Midbrain (tissue), 1 donor: ENCODE results near the gene SMNDC1.
"Not testable (repeated sequence)": the region's sequence is repeated elsewhere in the genome, so short reads cannot be mapped to it uniquely, and the experiment has no call there.

Source experiments
- DNase-seq: peaks from one replicate; lab custom pipeline; 2025; lab: John Stamatoyannopoulos, UW

The SMNDC1 gene

DNA sequence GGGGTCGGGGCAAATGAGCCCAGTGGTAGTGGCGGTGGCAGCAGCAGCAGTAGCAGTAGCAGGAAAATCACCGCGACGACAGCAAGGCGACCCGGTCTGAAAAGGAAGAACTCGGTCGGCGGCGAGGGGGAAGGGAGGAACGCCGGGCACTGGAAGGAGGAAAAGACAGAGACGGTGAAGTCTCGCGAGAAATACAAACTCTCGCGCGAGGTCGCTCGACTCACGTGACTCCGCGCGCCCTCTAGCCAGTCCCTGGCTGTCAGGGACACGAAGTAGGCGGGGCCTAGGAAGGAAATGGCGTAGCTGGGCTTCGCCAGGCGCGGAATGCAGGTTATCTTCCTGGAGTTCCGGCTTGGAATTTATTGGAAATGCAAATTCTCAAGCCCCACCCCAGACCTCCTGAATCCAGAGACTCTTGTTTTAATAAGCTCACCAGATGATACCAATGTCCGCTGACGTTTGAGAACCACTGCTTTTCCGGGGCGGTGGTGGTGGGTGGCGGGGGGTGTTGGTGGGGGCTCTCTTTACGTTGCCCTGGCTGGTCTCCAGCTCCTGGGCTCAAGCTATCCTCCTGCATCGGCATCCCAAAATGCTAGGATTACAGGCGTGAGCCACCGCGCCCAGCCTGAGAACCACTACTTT, at the start of gene SMNDC1:
Gene SMNDC1 (minus strand): TSS at position 141 of the 642 bp plus-strand sequence. CDS start 1,333 bp downstream, outside the sequence.
- peak; percentile 98 for DNase-seq

DNA sequence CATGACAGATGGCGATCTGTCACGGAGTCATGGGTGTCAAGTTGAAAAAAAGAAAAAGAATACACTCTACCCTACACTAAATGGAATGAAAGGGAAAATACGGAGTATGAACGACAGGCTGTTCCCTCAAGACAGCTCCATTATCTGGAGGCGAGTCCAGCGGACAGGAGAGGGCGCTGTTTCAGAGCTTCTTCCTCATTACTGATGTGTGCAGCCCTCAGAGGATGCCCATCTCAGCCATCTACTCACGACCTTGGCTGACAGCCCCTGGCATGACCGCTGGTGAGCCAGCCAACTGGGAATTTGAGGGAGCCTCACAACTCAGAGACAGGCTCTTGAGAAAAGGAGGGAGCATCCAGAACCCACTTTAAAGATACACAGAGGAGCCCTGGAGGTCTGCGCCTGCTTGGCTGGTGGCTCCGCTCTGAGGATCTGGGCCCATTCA, 49.6 kb upstream of the SMNDC1 start:
- DNase-seq = peak; percentile 77

DNA sequence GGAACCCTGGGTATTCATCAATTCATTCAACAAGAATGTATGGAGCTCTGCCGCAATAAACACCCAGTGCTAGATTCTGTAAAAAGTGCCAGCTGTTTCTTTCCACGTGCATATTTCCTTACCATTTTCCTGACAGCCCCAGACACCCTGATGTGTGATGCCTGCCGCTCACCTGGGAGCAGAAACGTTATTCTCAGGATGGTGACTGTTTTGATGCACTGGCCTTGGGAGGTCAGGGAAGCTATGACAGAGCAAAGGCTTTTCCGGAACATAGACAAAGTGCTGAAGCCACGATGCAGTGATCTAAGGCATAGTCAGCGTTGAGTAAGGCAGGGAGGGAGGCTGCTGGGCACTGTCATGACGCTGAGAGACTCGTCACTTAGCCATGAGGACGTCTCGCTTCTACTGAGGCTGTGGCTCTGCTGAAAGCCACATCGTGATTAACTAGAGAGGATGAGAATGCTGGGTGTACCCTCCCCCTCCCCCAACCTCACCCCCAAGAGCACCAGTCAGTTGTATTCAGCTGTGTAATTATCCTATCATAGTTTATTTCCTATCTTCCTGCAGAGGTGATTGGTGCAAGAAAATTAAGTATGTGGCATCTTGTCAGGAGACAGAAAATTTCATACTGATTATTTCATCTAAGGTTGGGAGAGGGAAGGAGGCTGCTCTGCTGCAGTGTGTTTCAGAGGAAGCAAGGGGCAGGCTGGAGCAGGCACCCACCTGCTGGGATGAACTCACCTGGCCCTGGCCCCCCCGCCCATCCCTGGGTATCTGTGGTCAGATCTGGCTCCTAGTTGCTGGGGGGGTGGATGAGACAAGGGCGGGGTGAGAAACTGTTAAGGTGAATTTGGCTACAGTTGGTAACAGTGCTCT, 48.8 kb upstream of the SMNDC1 start:
- DNase-seq = no peak

DNA sequence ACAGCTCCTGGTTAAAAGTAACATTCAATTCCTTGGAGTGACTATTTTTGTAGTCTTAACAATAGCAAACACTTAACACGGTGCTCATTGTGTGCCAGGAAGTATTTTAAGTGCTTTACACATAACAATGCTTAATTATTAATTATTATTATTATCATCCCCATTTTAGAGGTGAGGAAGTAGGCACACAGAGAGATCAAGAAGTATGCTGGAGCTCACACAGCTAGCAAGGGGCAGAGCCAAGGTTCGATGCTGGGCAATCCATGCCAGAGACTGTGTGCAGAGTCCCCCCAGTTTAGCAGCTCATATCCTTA, 48.2 kb upstream of the SMNDC1 start:
- no peak for DNase-seq

DNA sequence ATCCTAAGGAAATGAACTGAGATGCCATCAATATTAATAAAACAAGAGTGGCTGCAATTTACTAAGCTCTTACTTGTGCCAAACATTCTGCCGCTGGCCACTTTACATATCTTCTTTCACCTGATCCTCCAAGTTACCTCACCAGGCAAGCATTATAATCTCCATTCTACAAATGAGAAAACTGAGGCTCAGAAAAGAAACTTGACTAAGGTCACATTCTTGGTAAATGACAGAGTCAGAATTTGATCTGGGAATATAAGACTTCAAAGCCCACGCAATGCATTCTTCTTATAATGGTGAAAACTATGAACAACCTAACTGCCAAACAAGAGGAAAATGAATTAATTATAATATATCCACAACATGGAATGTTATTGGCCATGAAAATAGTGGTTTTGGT, 46.1 kb upstream of the SMNDC1 start:
- DNase-seq = no peak

DNA sequence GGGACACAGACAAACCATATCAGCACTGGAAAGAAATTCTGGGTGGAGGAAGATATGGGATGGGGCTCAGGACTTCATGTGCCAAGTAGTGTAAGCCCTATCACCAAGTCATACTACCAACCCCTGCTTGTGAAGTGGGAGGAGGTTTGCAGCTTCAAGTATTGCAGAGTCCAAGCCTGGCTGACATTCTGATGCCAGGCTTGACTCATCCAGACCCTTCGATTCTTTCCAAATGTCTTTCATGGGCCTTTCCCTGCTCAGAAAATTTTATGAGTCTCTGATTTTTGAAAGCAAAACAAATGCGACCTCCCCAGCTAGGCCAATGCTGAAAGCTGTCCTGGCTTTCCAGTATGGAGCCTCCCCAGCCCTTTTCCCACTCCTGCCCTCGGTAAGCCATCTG, 45.1 kb upstream of the SMNDC1 start:
- no peak for DNase-seq

DNA sequence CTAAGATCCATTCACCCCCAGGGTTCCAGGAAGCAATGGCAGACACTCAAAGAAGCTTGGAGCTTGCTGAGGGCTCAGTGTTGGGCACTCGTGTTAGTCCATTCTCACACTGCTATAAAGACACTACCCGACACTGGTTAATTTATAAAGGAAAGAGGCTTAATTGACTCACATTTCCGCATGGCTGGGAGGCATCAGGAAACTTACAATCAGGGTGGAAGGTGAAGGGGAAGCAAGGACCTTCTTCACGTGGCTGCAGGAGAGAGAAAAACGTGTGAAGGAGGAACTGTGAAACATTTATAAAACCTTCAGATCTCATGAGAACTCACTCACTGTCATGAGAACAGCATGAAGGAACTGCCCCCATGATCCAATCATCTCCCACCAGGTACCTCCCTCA, 44.7 kb upstream of the SMNDC1 start:
- no peak for DNase-seq

DNA sequence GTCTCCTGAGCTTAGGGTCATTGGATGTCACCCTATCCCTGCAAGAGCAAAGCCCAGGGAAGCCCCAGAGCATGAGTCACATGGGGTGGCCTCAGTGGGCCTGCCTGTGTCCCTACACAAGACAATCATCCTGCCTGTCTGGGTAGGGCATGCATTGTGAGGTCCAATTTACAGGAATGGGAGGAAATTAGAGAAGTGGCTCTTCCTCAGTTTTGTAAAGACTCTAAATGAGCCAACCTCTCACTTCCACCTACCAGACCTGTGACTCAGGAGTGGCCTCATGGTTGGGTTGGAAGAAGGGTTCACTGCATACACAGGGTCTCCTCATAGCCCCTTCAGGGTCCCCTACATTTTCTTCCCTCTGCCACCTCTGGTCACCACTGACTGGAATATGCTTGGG, 43.6 kb upstream of the SMNDC1 start:
- DNase-seq = no peak

DNA sequence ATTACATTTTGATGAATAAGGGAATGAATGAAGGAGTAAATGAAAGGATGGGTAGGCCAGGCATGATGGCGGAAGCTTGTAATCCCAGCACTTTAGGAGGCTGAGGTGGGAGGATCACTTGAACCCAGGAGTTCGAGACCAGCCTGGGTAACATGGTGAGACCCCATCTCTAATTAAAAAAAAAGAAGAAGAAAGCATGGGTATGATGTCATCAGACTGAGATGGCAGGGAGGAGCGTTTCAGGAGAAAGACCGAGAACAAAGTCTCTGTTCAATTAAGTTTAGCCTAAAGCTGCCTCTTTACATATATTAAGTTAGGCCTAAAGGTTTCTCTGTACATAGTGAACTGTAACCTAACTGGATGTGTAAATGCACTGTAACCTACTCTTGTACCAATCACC, 42.2 kb upstream of the SMNDC1 start:
- DNase-seq = no peak

DNA sequence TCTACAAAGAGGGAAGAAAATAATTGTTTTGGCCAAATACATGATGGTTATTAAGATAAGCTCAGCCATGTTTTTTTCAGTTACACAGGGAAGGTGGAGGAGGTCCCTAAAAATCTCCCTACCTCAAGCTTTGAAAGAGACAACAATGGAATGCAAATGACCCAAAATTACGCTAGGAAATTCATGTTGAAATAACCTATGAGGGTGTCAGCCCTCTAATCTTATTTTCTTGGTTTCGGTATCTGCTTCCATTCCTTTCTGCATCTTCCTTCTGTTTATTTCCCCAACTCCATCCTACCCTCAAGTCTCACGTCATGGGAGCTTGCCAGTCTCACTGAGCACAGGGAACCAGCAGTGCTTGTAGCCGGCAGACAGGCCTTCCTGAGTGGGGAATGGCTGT, 40.6 kb upstream of the SMNDC1 start:
- DNase-seq = no peak

DNA sequence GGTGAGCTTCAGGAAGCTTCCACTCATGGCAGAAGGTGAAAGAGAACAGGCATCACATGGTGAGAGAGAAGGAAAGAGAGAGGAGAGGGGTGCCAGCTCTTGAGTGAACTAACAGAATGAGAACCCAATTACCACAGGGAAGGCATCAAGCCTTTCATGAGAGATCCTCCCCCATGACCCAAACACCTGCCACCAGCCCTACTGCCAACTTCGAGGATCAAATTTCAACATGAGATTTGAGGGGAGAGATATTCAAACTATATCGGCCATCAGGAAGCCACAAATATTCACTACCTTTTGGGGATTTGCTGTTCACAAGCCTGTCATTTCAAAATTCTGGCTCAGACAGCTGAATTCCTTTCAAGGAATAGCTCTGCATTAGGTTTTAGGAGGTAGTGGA, 39.9 kb upstream of the SMNDC1 start:
- DNase-seq = no peak

DNA sequence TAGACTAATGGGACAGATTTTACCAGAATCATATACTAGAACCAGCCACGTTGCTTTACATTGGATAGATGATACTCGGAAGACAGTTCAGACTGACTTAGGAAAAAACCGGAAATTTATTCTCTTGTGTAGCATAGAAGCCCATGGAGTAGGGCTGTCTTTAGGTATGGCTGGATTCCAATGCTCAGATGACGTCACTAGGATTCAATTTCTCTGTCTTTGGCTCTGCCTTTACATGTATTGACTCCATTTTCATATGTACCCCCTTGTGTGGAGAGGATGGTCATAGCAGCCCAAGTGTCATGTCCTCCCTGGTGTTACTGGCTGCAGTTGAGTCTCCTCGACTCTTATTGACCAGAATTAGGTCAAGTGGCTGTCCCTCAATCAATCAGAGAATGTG, 39.2 kb upstream of the SMNDC1 start:
- DNase-seq = no peak

DNA sequence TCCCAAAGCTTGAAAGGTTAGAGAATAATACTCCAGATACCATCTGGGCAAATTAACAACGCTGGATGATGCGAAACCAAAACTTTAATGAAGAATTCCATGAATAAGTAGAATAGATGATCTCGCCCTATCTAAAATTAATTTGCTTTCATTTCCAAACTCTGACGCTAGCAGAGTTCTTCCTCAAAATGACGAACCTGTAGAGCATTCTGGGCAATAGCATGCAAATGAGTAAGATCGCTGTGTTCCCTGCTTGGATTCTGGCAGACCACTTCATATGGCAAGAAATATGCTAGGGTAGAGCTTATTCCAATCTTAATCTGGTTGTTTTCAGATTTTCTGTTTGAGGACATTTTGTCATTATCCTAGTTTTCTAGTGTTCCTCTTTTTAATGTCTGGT, 36.1 kb upstream of the SMNDC1 start:
- DNase-seq = no peak

DNA sequence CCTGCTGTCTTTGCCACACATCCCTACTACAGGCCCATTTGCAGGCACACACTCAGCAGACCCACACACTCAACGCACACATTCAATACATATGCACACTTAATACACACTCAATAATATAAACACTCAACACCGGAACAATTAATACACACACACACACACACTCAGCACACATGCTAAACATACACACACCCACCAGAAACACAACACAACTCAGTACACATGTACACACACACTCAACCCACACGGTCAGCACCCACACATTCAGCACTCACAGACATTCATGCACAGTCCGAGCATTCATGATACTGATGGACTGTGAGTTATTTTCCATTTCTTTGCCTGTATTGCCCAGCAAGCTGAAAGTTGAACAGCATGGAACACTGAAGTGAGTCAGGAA, 35.4 kb upstream of the SMNDC1 start:
- no peak for DNase-seq

DNA sequence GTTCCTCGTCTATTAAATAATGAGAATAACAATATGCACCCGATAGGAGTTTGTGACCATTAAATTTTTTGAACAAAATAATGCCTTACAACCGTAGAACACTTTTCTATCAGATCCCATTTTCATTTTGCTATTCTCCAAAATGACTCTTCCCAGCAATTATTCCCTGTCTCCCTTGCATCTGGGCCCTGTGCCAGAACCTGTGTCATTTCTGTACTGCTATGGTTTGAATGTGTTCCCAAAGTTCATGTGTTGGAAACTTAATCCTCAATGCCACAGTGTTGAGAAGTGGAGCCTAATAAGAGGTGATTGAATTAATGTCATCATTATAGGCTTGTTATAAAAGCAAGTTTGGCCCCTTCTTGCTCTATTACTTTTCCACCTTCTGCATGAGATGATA, 33.2 kb upstream of the SMNDC1 start:
- DNase-seq = no peak

DNA sequence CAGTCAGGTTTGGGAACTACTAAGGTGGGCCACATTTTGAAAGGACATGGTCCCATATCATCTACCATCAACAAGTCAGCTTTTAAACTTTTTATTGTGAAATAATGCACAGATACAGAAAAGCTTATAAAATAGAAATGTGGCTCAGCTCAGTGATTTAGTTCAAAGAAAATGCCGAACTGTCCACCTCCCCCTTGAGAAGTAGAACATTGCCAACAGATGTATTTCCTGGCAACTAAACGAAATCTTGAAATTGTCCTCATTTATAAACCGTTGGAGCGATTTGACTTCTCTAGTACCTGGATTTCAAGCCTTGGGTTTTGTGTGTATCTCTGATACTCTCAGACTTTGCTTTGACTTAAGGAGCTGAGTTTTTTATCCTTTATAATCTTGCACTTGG, 32.7 kb upstream of the SMNDC1 start:
- no peak for DNase-seq

DNA sequence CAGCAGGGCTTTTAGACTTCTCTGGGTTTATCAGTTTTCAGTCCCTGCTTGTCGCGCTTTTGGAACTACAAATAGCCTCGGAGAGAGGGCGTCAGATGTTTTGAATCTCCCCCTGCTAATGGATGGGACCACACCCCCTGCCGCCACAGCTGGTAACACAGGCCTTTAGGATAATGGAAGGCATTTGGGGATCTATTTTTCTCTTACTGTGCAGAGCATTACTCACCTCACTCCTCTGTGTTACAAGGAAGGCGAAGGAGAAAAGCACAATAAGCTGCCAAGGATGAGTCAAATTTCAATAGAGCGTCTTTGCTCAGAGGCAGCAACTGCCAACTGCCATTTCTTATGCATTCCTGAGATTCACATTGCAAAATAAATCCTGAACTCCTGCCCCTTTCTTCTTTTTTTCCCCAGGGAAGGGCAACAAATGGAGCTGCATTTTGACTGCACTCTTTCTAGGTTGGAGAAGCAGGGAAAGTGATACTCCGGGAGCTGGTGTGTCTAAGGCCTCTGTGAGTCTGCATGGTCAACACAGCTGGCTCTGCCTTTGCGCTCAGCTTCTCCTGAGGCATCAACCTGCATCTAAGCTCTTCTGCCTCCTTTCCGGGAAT, 31.5 kb upstream of the SMNDC1 start:
- DNase-seq = no peak

DNA sequence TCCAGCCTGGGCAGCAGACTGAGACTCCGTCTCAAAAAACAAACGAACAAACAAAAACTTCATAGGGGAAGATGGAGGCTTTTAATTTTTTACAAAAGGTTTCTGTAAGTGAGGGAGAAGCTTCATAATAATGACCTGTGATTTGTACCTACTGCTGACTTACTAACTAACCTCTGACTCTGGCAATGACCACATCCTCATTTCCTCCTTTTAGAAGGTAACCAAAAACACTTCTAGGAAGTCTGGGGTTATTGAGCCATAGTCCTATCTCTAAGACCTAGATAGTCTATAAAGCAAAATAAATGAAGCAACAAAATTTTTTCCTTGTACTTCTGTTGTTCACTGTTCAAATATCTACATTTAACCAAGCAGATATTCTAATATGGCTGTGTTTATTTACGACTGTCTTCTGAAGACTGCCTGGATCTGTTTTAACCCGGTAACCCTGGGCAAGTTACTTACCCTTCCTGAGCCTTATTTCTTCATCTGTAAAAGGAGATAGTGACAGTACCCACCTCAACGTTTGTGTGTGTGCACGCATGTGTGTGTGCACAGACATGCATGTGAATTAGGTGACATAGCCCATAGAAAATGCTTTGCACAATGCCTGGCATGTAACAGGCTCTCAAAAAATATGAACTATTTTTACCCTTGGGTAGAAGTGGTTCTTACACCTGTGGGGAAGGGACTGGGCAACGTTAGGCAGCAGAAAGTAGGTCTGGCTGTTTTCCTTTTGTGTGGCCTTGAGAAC, 30.8 kb upstream of the SMNDC1 start:
- no peak for DNase-seq

DNA sequence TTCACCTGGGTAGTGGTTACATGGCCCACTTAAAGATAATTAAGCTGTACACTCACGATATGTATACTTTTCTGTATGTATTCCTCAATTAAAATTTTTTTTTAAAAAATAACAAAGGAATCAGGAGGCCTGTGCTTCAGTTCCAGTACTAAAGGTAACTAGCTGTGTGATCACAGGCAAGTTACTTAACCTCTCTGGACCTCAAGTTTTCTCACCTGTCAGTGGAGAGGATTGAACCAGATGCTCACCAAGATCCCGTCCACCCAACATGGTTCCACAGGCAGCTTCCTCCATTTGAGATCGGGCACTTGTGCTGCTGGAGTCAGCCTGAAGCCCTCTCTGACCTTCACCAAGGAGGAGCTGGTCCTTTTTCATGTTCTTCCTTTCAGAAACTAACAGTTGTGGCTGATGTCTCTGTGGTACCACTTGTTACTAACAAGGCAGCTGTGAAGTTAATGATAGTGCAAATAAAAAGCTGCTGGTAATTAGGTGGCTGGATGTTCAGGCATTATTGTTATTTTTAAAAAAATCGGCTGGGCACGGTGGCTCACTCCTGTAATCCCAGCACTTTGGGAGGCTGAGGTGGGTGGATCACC, 29.4 kb upstream of the SMNDC1 start:
- no peak for DNase-seq

DNA sequence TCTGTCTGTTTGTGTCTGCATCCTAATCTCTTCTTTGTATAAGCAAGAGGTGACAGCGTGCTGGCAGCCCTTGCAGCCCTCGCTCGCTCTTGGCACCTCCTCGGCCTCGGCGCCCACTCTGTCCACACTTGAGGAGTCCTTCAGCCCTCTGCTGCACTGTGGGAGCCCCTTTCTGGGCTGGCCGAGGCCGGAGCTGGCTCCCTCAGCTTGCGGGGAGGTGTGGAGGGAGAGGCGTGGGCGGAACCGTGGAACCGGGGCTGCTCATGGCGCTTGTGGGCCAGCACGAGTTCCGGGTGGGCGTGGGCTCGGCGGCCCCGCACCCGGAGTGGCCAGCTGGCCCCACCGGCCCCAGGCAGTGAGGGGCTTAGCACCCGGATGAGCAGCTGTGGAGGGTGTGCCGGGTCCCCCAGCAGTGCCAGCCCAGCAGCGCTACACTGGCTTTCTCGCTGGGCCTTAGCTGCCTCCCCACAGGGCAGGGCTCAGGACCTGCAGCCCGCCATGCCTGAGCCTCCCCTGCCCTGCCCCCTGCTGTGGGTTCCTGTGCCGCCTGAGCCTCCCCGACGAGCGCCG, 26.6 kb upstream of the SMNDC1 start:
- not testable (repeated sequence) for DNase-seq

DNA sequence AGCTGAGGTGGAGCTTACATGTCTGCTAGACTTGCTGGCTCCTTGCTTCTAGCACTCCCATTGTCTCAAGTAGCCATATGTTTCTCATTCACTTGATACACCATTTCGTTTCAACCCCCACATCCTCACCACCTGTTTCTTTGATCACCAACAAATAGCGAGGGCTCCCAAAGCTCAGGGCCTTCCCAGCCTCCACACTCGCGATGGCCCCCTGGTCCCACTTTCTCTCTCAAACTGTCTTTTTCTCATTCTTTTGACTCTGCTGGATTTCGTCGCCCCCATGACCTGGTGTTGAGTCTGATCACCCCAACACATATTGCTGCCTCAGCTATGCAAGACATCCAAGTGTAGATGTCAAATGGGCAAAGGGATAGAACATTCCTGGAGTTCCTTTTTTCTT, 26.0 kb upstream of the SMNDC1 start:
- no peak for DNase-seq
